WTC11 (cell line): ENCODE results near the gene TMTC1. TPM values are rescaled to one million over a fixed set of nuclear protein-coding genes. Genes with fewer than 3 reads are reported as not detected.

ENCODE experiments used
- ATAC-seq: fragments of 200-7000 bp; cut with Tn5 transposase; 2 replicates; pipeline ENCODE4 v1.10.0; 2021; ENCODE audit warnings: mild to moderate bottlenecking, moderate library complexity
- CTCF ChIA-PET: fragments of 300-600 bp; sonication (Branson Sonifier 250); formaldehyde crosslinking; loops from one replicate; lab custom pipeline; 2021; ENCODE audit warnings: antibody characterized with exemption; lab: Charles Lee
- POLR2A ChIA-PET: fragments of 350-600 bp; sonication (Branson Sonifier 250); formaldehyde crosslinking; loops from one replicate; lab custom pipeline; 2021; ENCODE audit warnings: antibody characterized with exemption; lab: Charles Lee
- DNase-seq: peaks from one replicate; pipeline ENCODE4 v3.0.0; 2021; ENCODE audit warnings: low spot score
- H3K27ac Mint-ChIP-seq: 2 replicates; pipeline ENCODE4 v1.8.0; 2021; ENCODE audit warnings: mixed read lengths
- H3K27me3 Mint-ChIP-seq: 2 replicates; pipeline ENCODE4 v1.8.0; 2021; ENCODE audit warnings: low read depth, mild to moderate bottlenecking, moderate library complexity, mixed read lengths
- H3K36me3 Mint-ChIP-seq: 2 replicates; pipeline ENCODE4 v1.8.0; 2021; ENCODE audit warnings: mixed read lengths
- H3K4me1 Mint-ChIP-seq: 2 replicates; pipeline ENCODE4 v1.8.0; 2022; ENCODE audit warnings: mixed read lengths
- H3K4me3 Mint-ChIP-seq: 2 replicates; pipeline ENCODE4 v1.8.0; 2021; ENCODE audit warnings: mild to moderate bottlenecking, moderate library complexity, mixed read lengths
- H3K9me3 Mint-ChIP-seq: 2 replicates; pipeline ENCODE4 v1.8.0; 2021; ENCODE audit warnings: mixed read lengths
- FOXP1 ChIP-seq: sonication (generic); formaldehyde crosslinking; IDR thresholded peaks from 2 replicates; pipeline ENCODE4 v1.8.0; 2022; ENCODE audit warnings: missing genetic modification reagents, mild to moderate bottlenecking, moderate library complexity, borderline replicate concordance
- GRHL2 ChIP-seq: fragments of 250-450 bp; sonication (Bioruptor Pico); IDR thresholded peaks from 2 replicates; pipeline ENCODE4 v1.8.0; 2022; ENCODE audit warnings: mild to moderate bottlenecking, moderate library complexity; ENCODE audit not compliant: insufficient replicate concordance, severe bottlenecking
- NFE2L1 ChIP-seq: sonication (generic); formaldehyde crosslinking; IDR thresholded peaks from 2 replicates; pipeline ENCODE4 v1.8.1; 2023; ENCODE audit warnings: missing genetic modification reagents
- NR3C1 ChIP-seq: sonication (generic); formaldehyde crosslinking; conservative IDR thresholded peaks from 2 replicates; pipeline ENCODE4 v1.8.1; 2023; ENCODE audit warnings: low read depth, mild to moderate bottlenecking, missing genetic modification reagents
- RORB ChIP-seq: fragments of 250-450 bp; sonication (Bioruptor Pico); IDR thresholded peaks from 2 replicates; pipeline ENCODE4 v1.9.0; 2021; ENCODE audit warnings: mild to moderate bottlenecking
- SMAD3 ChIP-seq: sonication (generic); formaldehyde crosslinking; IDR thresholded peaks from 2 replicates; pipeline ENCODE4 v1.8.0; 2022; ENCODE audit warnings: missing genetic modification reagents, mild to moderate bottlenecking, borderline replicate concordance
- TCF7 ChIP-seq: sonication (generic); formaldehyde crosslinking; IDR thresholded peaks from 2 replicates; pipeline ENCODE4 v1.8.0; 2022; ENCODE audit warnings: mild to moderate bottlenecking, low read depth, missing genetic modification reagents, moderate library complexity
- ZNF232 ChIP-seq: sonication (generic); formaldehyde crosslinking; IDR thresholded peaks from 2 replicates; pipeline ENCODE4 v1.8.0; 2022; ENCODE audit warnings: mild to moderate bottlenecking, missing genetic modification reagents
- total RNA-seq: library from RNA; stranded (reverse); gene quantifications from 3 replicates; pipeline ENCODE4 v1.2.3, GENCODE V29; 2021
- TF ChIP-seq, protein P1 (sequence below): fragments of 250-450 bp; sonication (Bioruptor Pico); IDR thresholded peaks from 2 replicates; pipeline ENCODE4 v1.9.0; 2021; ENCODE audit warnings: mild to moderate bottlenecking, borderline replicate concordance
- TF ChIP-seq, protein P2 (sequence below): sonication (generic); formaldehyde crosslinking; IDR thresholded peaks from 2 replicates; pipeline ENCODE4 v1.8.1; 2022; ENCODE audit warnings: mild to moderate bottlenecking, missing genetic modification reagents, moderate library complexity, borderline replicate concordance
- TF ChIP-seq, protein P3 (sequence below): fragments of 250-450 bp; sonication (Bioruptor Pico); IDR thresholded peaks from 2 replicates; pipeline ENCODE4 v2.1.2; 2022; ENCODE audit warnings: mild to moderate bottlenecking, moderate library complexity
- TF ChIP-seq, protein P4 (sequence below): fragments of 250-450 bp; sonication (Bioruptor Pico); conservative IDR thresholded peaks from 2 replicates; pipeline ENCODE4 v1.9.0; 2021; ENCODE audit warnings: mild to moderate bottlenecking
- TF ChIP-seq, protein P5 (sequence below): fragments of 250-450 bp; sonication (Bioruptor Pico); IDR thresholded peaks from 2 replicates; pipeline ENCODE4 v1.9.0; 2021; ENCODE audit warnings: mild to moderate bottlenecking
- TF ChIP-seq, protein P6 (sequence below): sonication (generic); formaldehyde crosslinking; IDR thresholded peaks from 2 replicates; pipeline ENCODE4 v1.8.0; 2022; ENCODE audit warnings: missing genetic modification reagents

TMTC1 gene
- total RNA-seq, 1 experiment from 2014 or later: 17.3 TPM

DNA sequence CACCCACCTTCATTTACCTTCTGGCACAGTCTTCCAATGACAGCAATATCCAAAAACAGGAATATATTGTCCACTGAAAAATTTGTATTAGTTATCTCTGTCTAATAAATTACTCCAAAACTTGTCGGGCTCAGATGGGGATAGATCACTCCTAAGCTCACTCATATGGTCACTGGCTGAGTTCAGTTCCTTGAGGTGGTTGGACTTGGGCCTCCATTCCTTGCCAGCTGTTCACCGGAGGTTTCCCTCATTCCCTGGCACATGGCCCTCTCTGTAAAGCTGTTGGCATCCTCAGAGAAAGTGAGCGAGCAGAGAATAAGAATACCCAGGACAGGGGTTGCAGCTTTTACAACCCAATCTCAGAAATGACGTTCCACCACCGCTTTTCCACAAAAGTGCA is 81.5 kb downstream of the TMTC1 start:
- H3K36me3 Mint-ChIP-seq: peaks cover 5% of the 10 kb centered on the region; the same call in 1 of the 2 replicates
- DNase-seq: no peak
- H3K9me3 Mint-ChIP-seq: no peaks in the 10 kb centered on the region
- TF ChIP-seq GRHL2 (CRISPR knock-in tag) (no peak), RORB (CRISPR knock-in tag) (no peak), SMAD3 (CRISPR knock-in tag) (no peak), ZNF232 (CRISPR knock-in tag) (no peak), NFE2L1 (no peak), NR3C1 (CRISPR knock-in tag) (no peak), TCF7 (CRISPR knock-in tag) (no peak), FOXP1 (CRISPR knock-in tag) (no peak)
- TF ChIP-seq, protein P1, sequence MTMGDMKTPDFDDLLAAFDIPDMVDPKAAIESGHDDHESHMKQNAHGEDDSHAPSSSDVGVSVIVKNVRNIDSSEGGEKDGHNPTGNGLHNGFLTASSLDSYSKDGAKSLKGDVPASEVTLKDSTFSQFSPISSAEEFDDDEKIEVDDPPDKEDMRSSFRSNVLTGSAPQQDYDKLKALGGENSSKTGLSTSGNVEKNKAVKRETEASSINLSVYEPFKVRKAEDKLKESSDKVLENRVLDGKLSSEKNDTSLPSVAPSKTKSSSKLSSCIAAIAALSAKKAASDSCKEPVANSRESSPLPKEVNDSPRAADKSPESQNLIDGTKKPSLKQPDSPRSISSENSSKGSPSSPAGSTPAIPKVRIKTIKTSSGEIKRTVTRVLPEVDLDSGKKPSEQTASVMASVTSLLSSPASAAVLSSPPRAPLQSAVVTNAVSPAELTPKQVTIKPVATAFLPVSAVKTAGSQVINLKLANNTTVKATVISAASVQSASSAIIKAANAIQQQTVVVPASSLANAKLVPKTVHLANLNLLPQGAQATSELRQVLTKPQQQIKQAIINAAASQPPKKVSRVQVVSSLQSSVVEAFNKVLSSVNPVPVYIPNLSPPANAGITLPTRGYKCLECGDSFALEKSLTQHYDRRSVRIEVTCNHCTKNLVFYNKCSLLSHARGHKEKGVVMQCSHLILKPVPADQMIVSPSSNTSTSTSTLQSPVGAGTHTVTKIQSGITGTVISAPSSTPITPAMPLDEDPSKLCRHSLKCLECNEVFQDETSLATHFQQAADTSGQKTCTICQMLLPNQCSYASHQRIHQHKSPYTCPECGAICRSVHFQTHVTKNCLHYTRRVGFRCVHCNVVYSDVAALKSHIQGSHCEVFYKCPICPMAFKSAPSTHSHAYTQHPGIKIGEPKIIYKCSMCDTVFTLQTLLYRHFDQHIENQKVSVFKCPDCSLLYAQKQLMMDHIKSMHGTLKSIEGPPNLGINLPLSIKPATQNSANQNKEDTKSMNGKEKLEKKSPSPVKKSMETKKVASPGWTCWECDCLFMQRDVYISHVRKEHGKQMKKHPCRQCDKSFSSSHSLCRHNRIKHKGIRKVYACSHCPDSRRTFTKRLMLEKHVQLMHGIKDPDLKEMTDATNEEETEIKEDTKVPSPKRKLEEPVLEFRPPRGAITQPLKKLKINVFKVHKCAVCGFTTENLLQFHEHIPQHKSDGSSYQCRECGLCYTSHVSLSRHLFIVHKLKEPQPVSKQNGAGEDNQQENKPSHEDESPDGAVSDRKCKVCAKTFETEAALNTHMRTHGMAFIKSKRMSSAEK (CRISPR knock-in tag): no peak
- TF ChIP-seq, protein P2, sequence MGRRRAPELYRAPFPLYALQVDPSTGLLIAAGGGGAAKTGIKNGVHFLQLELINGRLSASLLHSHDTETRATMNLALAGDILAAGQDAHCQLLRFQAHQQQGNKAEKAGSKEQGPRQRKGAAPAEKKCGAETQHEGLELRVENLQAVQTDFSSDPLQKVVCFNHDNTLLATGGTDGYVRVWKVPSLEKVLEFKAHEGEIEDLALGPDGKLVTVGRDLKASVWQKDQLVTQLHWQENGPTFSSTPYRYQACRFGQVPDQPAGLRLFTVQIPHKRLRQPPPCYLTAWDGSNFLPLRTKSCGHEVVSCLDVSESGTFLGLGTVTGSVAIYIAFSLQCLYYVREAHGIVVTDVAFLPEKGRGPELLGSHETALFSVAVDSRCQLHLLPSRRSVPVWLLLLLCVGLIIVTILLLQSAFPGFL (CRISPR knock-in tag): no peak
- TF ChIP-seq, protein P3, sequence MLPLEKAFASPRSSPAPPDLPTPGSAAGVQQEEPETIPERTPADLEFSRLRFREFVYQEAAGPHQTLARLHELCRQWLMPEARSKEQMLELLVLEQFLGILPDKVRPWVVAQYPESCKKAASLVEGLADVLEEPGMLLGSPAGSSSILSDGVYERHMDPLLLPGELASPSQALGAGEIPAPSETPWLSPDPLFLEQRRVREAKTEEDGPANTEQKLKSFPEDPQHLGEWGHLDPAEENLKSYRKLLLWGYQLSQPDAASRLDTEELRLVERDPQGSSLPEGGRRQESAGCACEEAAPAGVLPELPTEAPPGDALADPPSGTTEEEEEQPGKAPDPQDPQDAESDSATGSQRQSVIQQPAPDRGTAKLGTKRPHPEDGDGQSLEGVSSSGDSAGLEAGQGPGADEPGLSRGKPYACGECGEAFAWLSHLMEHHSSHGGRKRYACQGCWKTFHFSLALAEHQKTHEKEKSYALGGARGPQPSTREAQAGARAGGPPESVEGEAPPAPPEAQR (CRISPR knock-in tag): no peak
- TF ChIP-seq, protein P4, sequence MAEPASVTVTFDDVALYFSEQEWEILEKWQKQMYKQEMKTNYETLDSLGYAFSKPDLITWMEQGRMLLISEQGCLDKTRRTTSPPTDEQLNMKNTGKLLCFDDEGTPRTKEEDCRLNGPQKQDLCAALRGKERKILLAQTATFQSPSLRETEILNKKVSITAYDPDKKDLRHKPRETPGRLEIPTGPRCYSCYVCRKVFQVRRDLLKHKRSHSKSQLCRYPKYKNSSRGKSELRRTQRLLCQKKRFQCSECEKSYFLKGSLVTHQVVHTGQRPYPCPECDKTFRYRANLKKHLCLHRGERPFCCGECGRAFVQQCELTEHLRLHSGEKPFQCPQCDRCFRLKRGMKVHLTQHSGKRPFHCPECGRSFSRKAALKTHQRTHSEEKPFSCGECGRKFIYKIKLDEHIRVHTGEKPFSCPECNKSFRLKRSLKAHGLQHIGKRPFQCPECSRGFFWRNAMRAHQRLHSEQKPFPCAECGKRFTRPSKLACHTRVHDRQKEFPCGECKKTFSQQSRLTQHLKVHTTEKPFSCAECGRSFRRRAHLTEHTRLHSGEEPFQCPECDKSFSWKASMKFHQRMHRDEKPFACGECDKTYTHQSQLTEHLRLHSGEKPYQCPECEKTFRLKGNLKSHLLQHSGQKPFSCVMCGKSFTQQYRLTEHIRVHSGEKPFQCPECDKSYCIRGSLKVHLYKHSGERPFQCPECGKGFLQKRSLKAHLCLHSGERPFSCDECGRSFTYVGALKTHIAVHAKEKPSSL (CRISPR knock-in tag): no peak
- TF ChIP-seq, all 79 proteins: peak for 0
- peaks cover 48% of the 10 kb centered on the region for H3K4me1 Mint-ChIP-seq
- no peaks in the 10 kb centered on the region for H3K27me3 Mint-ChIP-seq
- no peak overlapping the region for H3K27ac Mint-ChIP-seq
- CTCF ChIA-PET: no interaction called here
- no peak for ATAC-seq
- no peak overlapping the region for H3K4me3 Mint-ChIP-seq
- POLR2A ChIA-PET: no interaction called here

DNA sequence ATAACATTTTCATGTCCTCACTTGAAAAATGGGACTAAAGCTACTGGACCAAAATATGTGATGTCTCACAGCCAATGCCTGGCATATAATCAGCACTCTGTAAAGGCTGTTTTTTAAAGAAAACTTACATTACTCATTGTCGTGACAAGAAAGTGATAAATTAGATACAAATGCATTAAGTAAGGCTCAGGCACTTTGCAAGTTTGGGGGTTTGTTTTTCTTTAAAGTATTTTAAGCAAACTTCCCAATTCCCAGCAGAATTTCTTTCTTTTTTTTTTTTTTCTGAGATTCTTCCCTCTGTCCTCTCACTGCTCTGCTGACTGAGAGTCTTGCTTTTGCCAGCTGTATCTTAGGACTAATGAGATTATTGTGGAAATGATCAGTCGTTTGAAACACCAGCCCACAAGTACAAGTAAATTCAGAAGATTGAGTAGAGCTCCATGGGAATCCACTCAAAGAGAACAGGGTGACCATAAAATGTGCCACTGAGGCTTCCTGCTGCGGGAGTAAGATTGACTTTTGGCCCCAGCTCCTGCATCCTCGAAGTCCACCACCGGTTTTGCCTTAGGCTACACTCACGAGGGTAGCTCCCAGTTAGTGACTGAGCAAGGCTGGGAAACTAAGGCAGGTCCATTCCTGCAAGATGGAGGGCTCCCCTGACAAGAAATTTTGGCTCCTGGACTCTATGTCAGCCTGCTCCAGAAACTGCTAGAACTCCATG is 82.8 kb downstream of the TMTC1 start:
- H3K4me1 Mint-ChIP-seq: peaks cover 36% of the 10 kb centered on the region
- ChIA-PET CTCF (interaction anchor here (0.6 to 0.9 kb wide), 2 partner anchors 9 to 22 kb away, joined by 3 read pairs; no protein-coding TSS in a partner anchor), POLR2A (no interaction called here)
- no peaks in the 10 kb centered on the region for H3K9me3 Mint-ChIP-seq
- no peak overlapping the region for H3K4me3 Mint-ChIP-seq
- H3K27me3 Mint-ChIP-seq: no peaks in the 10 kb centered on the region
- no peak for ATAC-seq
- 0 out of 2 replicates have a peak overlapping the region, but pooled peaks have one; percentile 51 for H3K27ac Mint-ChIP-seq
- DNase-seq: no peak
- H3K36me3 Mint-ChIP-seq: peaks cover 5% of the 10 kb centered on the region; the same call in 1 of the 2 replicates
- TF ChIP-seq, protein P5, sequence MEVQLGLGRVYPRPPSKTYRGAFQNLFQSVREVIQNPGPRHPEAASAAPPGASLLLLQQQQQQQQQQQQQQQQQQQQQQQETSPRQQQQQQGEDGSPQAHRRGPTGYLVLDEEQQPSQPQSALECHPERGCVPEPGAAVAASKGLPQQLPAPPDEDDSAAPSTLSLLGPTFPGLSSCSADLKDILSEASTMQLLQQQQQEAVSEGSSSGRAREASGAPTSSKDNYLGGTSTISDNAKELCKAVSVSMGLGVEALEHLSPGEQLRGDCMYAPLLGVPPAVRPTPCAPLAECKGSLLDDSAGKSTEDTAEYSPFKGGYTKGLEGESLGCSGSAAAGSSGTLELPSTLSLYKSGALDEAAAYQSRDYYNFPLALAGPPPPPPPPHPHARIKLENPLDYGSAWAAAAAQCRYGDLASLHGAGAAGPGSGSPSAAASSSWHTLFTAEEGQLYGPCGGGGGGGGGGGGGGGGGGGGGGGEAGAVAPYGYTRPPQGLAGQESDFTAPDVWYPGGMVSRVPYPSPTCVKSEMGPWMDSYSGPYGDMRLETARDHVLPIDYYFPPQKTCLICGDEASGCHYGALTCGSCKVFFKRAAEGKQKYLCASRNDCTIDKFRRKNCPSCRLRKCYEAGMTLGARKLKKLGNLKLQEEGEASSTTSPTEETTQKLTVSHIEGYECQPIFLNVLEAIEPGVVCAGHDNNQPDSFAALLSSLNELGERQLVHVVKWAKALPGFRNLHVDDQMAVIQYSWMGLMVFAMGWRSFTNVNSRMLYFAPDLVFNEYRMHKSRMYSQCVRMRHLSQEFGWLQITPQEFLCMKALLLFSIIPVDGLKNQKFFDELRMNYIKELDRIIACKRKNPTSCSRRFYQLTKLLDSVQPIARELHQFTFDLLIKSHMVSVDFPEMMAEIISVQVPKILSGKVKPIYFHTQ (CRISPR knock-in tag): no peak
- TF ChIP-seq, protein P6, sequence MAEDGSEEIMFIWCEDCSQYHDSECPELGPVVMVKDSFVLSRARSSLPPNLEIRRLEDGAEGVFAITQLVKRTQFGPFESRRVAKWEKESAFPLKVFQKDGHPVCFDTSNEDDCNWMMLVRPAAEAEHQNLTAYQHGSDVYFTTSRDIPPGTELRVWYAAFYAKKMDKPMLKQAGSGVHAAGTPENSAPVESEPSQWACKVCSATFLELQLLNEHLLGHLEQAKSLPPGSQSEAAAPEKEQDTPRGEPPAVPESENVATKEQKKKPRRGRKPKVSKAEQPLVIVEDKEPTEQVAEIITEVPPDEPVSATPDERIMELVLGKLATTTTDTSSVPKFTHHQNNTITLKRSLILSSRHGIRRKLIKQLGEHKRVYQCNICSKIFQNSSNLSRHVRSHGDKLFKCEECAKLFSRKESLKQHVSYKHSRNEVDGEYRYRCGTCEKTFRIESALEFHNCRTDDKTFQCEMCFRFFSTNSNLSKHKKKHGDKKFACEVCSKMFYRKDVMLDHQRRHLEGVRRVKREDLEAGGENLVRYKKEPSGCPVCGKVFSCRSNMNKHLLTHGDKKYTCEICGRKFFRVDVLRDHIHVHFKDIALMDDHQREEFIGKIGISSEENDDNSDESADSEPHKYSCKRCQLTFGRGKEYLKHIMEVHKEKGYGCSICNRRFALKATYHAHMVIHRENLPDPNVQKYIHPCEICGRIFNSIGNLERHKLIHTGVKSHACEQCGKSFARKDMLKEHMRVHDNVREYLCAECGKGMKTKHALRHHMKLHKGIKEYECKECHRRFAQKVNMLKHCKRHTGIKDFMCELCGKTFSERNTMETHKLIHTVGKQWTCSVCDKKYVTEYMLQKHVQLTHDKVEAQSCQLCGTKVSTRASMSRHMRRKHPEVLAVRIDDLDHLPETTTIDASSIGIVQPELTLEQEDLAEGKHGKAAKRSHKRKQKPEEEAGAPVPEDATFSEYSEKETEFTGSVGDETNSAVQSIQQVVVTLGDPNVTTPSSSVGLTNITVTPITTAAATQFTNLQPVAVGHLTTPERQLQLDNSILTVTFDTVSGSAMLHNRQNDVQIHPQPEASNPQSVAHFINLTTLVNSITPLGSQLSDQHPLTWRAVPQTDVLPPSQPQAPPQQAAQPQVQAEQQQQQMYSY (CRISPR knock-in tag): peak; percentile 74
